T-helper 2 cell treated with Interferon-gamma antibody and Interleukin-4, amounts not matched to agents 100 ng/mL and 5 ng/mL, for 36 hours (primary cell): ENCODE results near the gene KIAA0040. TPM values are rescaled to one million over a fixed set of nuclear protein-coding genes. Genes with fewer than 3 reads are reported as not detected.
"Not testable (repeated sequence)": the region's sequence is repeated elsewhere in the genome, so short reads cannot be mapped to it uniquely, and the experiment has no call there.

Experiments
- intact Hi-C: fragments of 100-400 bp; cut with micrococcal nuclease; formaldehyde crosslinking; loops from one replicate; pipeline ENCODE4 v1.15.1; 2023
- total RNA-seq: library from RNA; stranded (reverse); gene quantifications from 2 replicates; pipeline ENCODE4 v1.2.3, GENCODE V29; 2022

Gene KIAA0040
- total RNA-seq, 1 donor from 2014 or later, result 90.1 TPM

DNA sequence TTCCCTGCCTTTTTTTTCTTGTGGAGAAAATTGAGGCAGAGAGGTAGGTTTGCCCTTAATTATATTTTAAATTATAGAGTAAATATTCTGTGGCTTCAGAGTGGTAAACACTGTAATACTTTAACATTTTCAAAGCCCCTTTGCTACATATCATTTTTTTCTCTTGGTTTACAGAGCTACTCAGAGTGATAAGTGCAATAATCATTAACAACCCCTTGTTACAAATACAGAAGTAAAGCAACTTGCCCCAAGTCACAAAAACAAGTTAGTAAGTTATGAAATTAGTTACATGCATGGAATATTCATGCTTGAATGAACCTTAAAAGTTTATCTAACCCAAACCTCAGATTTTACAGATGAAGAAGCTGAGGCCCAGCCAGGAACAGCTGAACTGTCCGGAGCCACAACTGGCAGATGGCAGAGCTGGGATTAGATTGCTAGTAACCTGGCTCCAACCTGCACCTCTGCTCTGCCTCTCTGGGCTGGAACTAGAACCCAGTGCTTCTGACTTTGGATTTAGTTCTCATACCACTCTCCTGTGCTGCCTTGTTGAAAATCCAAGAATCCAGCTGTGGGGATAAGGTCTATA, 76.3 kb downstream of the KIAA0040 start:
- intact Hi-C loops, result no loop called here

DNA sequence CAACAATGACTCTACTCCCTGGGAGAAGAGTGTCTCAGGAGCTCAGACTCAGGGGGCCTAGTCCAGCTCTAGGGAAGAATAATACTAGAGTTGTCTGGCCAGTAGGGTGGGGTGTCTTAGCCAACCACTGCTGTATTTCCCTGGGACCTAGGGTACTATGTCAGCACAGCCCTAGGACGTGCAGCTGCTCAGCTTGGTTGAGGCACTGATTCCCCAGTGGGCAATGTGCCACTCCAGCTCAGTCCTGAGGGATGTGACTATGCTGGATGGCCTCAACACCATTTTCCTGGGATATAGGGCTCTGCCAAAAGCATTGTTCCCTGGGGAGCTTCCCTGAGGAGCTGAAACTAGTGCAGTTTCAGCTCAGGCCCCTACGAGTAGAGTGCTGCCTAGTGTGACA, 77.6 kb downstream of the KIAA0040 start:
- intact Hi-C loops, result no loop called here

DNA sequence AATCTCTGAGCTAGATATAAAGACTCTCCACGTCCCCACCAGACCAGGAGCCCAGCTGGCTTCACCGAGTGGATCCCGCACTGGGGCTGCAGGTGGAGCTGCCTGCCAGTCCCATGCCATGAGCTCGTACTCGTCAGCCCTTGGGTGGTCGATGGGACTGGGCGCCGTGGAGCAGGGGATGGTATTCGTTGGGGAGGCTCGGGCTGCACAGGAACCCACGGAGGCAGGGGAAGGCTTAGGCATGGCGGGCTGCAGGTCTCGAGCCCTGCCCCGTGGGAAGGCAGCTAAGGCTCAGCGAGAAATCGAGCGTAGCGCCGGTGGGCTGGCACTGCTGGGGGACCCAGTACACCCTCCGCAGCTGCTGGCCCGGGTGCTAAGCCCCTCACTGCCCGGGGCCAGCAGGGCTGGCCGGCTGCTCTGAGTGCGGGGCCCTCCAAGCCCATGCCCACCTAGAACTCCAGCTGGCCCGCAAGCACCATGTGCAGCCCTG, 84.2 kb downstream of the KIAA0040 start:
- intact Hi-C loops, result not testable (repeated sequence)

Other genes starting within 250 kb of the KIAA0040 start
- 211 and 231 TPM in 2 replicates for gene CACYBP, start 192.8 kb downstream of the KIAA0040 start, total RNA-seq
- 29.0 and 31.9 TPM in 2 replicates for gene MRPS14, start 169.4 kb downstream of the KIAA0040 start, total RNA-seq
- not detected in 2 replicates for gene TNN, start 124.9 kb downstream of the KIAA0040 start, total RNA-seq